Stimulated activated CD4-positive, alpha-beta T cell treated with anti-CD3 and anti-CD28 coated beads, Interleukin-15, amount 100 ng/mL, for 24 hours (primary cell): ENCODE data around the gene CDK19.
A peak's percentile ranks its signal among the peaks of the same experiment; 100 is the strongest.
"Not testable (repeated sequence)": the region's sequence is repeated elsewhere in the genome, so short reads cannot be mapped to it uniquely, and the experiment has no call there.

Experiments
- DNase-seq: peaks from one replicate; pipeline ENCODE4 v3.0.0-alpha.2; 2020

The CDK19 gene

GRCh38 chr6:110617057-110617456 lies 198.2 kb downstream of the CDK19 start:
- DNase-seq: no peak

- no peak for DNase-seq
Observed at GRCh38 chr6:110615722-110616121, 199.5 kb downstream of the CDK19 start.

- DNase-seq: no peak
Observed at GRCh38 chr6:110614586-110614985, 200.7 kb downstream of the CDK19 start.

GRCh38 chr6:110614106-110614505 lies 201.2 kb downstream of the CDK19 start:
- DNase-seq: no peak

- DNase-seq: no peak
Observed at GRCh38 chr6:110613356-110613755, 201.9 kb downstream of the CDK19 start.

- no peak for DNase-seq
Observed at GRCh38 chr6:110612298-110612697, 203.0 kb downstream of the CDK19 start.

- no peak for DNase-seq
Observed at GRCh38 chr6:110609101-110609500, 206.2 kb downstream of the CDK19 start.

GRCh38 chr6:110608151-110608550 lies 207.1 kb downstream of the CDK19 start:
- DNase-seq: no peak

- DNase-seq: no peak
Observed at GRCh38 chr6:110606151-110606550, 209.1 kb downstream of the CDK19 start.

GRCh38 chr6:110600640-110601039 lies 214.6 kb downstream of the CDK19 start:
- not testable (repeated sequence) for DNase-seq

GRCh38 chr6:110597761-110598160 lies 217.5 kb downstream of the CDK19 start:
- no peak for DNase-seq

GRCh38 chr6:110596354-110596753 lies 218.9 kb downstream of the CDK19 start:
- DNase-seq: no peak

- DNase-seq: no peak
Observed at GRCh38 chr6:110595112-110595511, 220.2 kb downstream of the CDK19 start.

GRCh38 chr6:110593637-110594036 lies 221.6 kb downstream of the CDK19 start:
- DNase-seq: no peak

GRCh38 chr6:110592765-110593164 lies 222.5 kb downstream of the CDK19 start:
- DNase-seq: no peak

GRCh38 chr6:110590821-110591351 lies 224.4 kb downstream of the CDK19 start:
- peak; percentile 51 for DNase-seq

GRCh38 chr6:110589865-110590513 lies 225.3 kb downstream of the CDK19 start:
- no peak for DNase-seq

- DNase-seq: no peak
Observed at GRCh38 chr6:110587328-110587727, 227.9 kb downstream of the CDK19 start.

GRCh38 chr6:110581679-110582078 lies 233.6 kb downstream of the CDK19 start:
- DNase-seq: no peak

GRCh38 chr6:110577596-110578167 lies 237.6 kb downstream of the CDK19 start:
- DNase-seq: not testable (repeated sequence)

- DNase-seq: no peak
Observed at GRCh38 chr6:110575925-110576463, 239.3 kb downstream of the CDK19 start.

GRCh38 chr6:110574817-110575216 lies 240.5 kb downstream of the CDK19 start:
- no peak for DNase-seq

- no peak for DNase-seq
Observed at GRCh38 chr6:110573537-110573936, 241.7 kb downstream of the CDK19 start.

- no peak for DNase-seq
Observed at GRCh38 chr6:110573136-110573535, 242.1 kb downstream of the CDK19 start.
